Activated T-helper 2 cell treated with anti-CD3 and anti-CD28 coated beads, Interferon-gamma antibody, Interleukin-2, Interleukin-4, amounts not matched to agents 10 μg/mL and 5 μg/mL and 100 μg/mL, durations not matched to agents 14 hours and 24 hours and 36 hours (primary cell): ENCODE measurements around the gene IFNL3. TPM values are rescaled to one million over a fixed set of nuclear protein-coding genes. Genes with fewer than 3 reads are reported as not detected.
"Not testable (repeated sequence)": the region's sequence is repeated elsewhere in the genome, so short reads cannot be mapped to it uniquely, and the experiment has no call there.

Experiments
- DNase-seq: peaks from one replicate; pipeline ENCODE4 v3.0.0; 2021; ENCODE audit warnings: low spot score
- H3K27ac Mint-ChIP-seq: one replicate; pipeline ENCODE4 v1.8.0; 2021; ENCODE audit warnings: mixed read lengths
- H3K27me3 Mint-ChIP-seq: one replicate; pipeline ENCODE4 v1.8.0; 2021; ENCODE audit warnings: low read depth, mixed read lengths
- H3K36me3 Mint-ChIP-seq: one replicate; pipeline ENCODE4 v1.8.0; 2021; ENCODE audit warnings: low read depth, mixed read lengths
- H3K4me1 Mint-ChIP-seq: one replicate; pipeline ENCODE4 v1.8.0; 2021; ENCODE audit warnings: low read depth, mixed read lengths
- H3K4me3 Mint-ChIP-seq: one replicate; pipeline ENCODE4 v1.8.0; 2021; ENCODE audit warnings: low read depth, mild to moderate bottlenecking, moderate library complexity, mixed read lengths
- H3K9me3 Mint-ChIP-seq: one replicate; pipeline ENCODE4 v1.8.0; 2021; ENCODE audit warnings: mixed read lengths
- intact Hi-C: fragments of 100-400 bp; cut with micrococcal nuclease; formaldehyde crosslinking; loops from one replicate; pipeline ENCODE4 v1.15.1; 2023
- total RNA-seq: library from RNA; stranded (reverse); gene quantifications from 2 replicates; pipeline ENCODE4 v1.2.3, GENCODE V29; 2022

IFNL3 gene
- total RNA-seq, 1 donor from 2014 or later = not detected

- DNase-seq = no peak
- intact Hi-C loops = no loop called here
Measured at GRCh38 chr19:39223703-39224279, 21.0 kb downstream of the IFNL3 start.

GRCh38 chr19:39219108-39219507 lies 25.7 kb downstream of the IFNL3 start:
- H3K4me3 Mint-ChIP-seq, intact Hi-C loops, DNase-seq, H3K4me1 Mint-ChIP-seq, H3K9me3 Mint-ChIP-seq, H3K27ac Mint-ChIP-seq, H3K36me3 Mint-ChIP-seq: not testable (repeated sequence)
- H3K27me3 Mint-ChIP-seq = peaks cover 20% of the 10 kb centered on the region

More at GRCh38 chr19:39223703-39224279, 21.0 kb downstream of the IFNL3 start:
- Mint-ChIP-seq H3K4me1 (no peaks in the 10 kb centered on the region), H3K9me3 (no peaks in the 10 kb centered on the region), H3K27ac (no peak overlapping the region), H3K36me3 (no peaks in the 10 kb centered on the region), H3K4me3 (no peak overlapping the region), H3K27me3 (peaks cover 27% of the 10 kb centered on the region)

- H3K27me3 Mint-ChIP-seq = peaks cover 16% of the 10 kb centered on the region
- no peaks in the 10 kb centered on the region for H3K9me3 Mint-ChIP-seq
- H3K36me3 Mint-ChIP-seq = no peaks in the 10 kb centered on the region
- H3K4me1 Mint-ChIP-seq = no peaks in the 10 kb centered on the region
- DNase-seq = no peak
- intact Hi-C loops = no loop called here
- H3K4me3 Mint-ChIP-seq = no peak overlapping the region
- H3K27ac Mint-ChIP-seq = no peak overlapping the region
Measured at GRCh38 chr19:39218230-39219007, 26.4 kb downstream of the IFNL3 start.

GRCh38 chr19:39217094-39217493 lies 27.7 kb downstream of the IFNL3 start:
- Mint-ChIP-seq H3K27me3 (peaks cover 14% of the 10 kb centered on the region), H3K27ac (no peak overlapping the region), H3K4me1 (no peaks in the 10 kb centered on the region), H3K36me3 (no peaks in the 10 kb centered on the region), H3K9me3 (no peaks in the 10 kb centered on the region), H3K4me3 (no peak overlapping the region)
- intact Hi-C loops = no loop called here
- DNase-seq = no peak

GRCh38 chr19:39215323-39215722 lies 29.5 kb downstream of the IFNL3 start:
- intact Hi-C loops = not testable (repeated sequence)

GRCh38 chr19:39212375-39212742 lies 32.4 kb downstream of the IFNL3 start:
- peaks cover 4% of the 10 kb centered on the region for H3K27me3 Mint-ChIP-seq
- intact Hi-C loops = loop anchor here (1.0 kb wide), 2 partner anchors 116 to 198 kb away; no protein-coding TSS in a partner anchor
- no peaks in the 10 kb centered on the region for H3K9me3 Mint-ChIP-seq
- peak; percentile 50 for DNase-seq
- H3K4me3 Mint-ChIP-seq = no peak overlapping the region
- H3K36me3 Mint-ChIP-seq = no peaks in the 10 kb centered on the region
- no peak overlapping the region for H3K27ac Mint-ChIP-seq
- H3K4me1 Mint-ChIP-seq = no peaks in the 10 kb centered on the region

More at GRCh38 chr19:39215323-39215722, 29.5 kb downstream of the IFNL3 start:
- DNase-seq, H3K36me3 Mint-ChIP-seq, H3K9me3 Mint-ChIP-seq, H3K4me1 Mint-ChIP-seq, H3K4me3 Mint-ChIP-seq, H3K27ac Mint-ChIP-seq, H3K27me3 Mint-ChIP-seq: not testable (repeated sequence)

- no peaks in the 10 kb centered on the region for H3K9me3 Mint-ChIP-seq
- intact Hi-C loops = loop anchor here (1.0 kb wide), 2 partner anchors 116 to 198 kb away; no protein-coding TSS in a partner anchor
- peaks cover under 1% of the 10 kb centered on the region for H3K27me3 Mint-ChIP-seq
- DNase-seq = no peak
- H3K4me3 Mint-ChIP-seq = no peak overlapping the region
- no peak overlapping the region for H3K27ac Mint-ChIP-seq
- no peaks in the 10 kb centered on the region for H3K4me1 Mint-ChIP-seq
- H3K36me3 Mint-ChIP-seq = no peaks in the 10 kb centered on the region
Measured at GRCh38 chr19:39211731-39212374, 33.0 kb downstream of the IFNL3 start.

GRCh38 chr19:39209196-39209595 lies 35.6 kb downstream of the IFNL3 start:
- Mint-ChIP-seq H3K9me3 (no peaks in the 10 kb centered on the region), H3K27me3 (peaks cover 12% of the 10 kb centered on the region), H3K36me3 (no peaks in the 10 kb centered on the region), H3K4me3 (no peak overlapping the region), H3K27ac (no peak overlapping the region), H3K4me1 (no peaks in the 10 kb centered on the region)
- no peak for DNase-seq
- intact Hi-C loops = no loop called here

- Mint-ChIP-seq H3K4me3 (no peak overlapping the region), H3K9me3 (no peaks in the 10 kb centered on the region), H3K36me3 (no peaks in the 10 kb centered on the region), H3K4me1 (no peaks in the 10 kb centered on the region), H3K27ac (no peak overlapping the region), H3K27me3 (peaks cover 19% of the 10 kb centered on the region)
- intact Hi-C loops = no loop called here
- DNase-seq = no peak
Measured at GRCh38 chr19:39208175-39208795, 36.5 kb downstream of the IFNL3 start.

GRCh38 chr19:39207293-39207836 lies 37.4 kb downstream of the IFNL3 start:
- Mint-ChIP-seq H3K27ac (no peak overlapping the region), H3K9me3 (no peaks in the 10 kb centered on the region), H3K4me1 (no peaks in the 10 kb centered on the region), H3K27me3 (peaks cover 25% of the 10 kb centered on the region), H3K4me3 (no peak overlapping the region), H3K36me3 (no peaks in the 10 kb centered on the region)
- DNase-seq = no peak
- intact Hi-C loops = no loop called here

GRCh38 chr19:39206122-39206521 lies 38.7 kb downstream of the IFNL3 start:
- peaks cover 31% of the 10 kb centered on the region for H3K27me3 Mint-ChIP-seq
- intact Hi-C loops = no loop called here
- H3K27ac Mint-ChIP-seq = no peak overlapping the region
- H3K36me3 Mint-ChIP-seq = no peaks in the 10 kb centered on the region
- DNase-seq = no peak
- H3K4me1 Mint-ChIP-seq = no peaks in the 10 kb centered on the region
- no peak overlapping the region for H3K4me3 Mint-ChIP-seq
- no peaks in the 10 kb centered on the region for H3K9me3 Mint-ChIP-seq

- no peak for DNase-seq
- Mint-ChIP-seq H3K4me3 (no peak overlapping the region), H3K27me3 (peaks cover 37% of the 10 kb centered on the region), H3K9me3 (no peaks in the 10 kb centered on the region), H3K36me3 (no peaks in the 10 kb centered on the region), H3K4me1 (no peaks in the 10 kb centered on the region), H3K27ac (no peak overlapping the region)
- intact Hi-C loops = no loop called here
Measured at GRCh38 chr19:39205449-39205764, 39.4 kb downstream of the IFNL3 start.
